Measurements from ENCODE around the gene POLH.

DNA sequence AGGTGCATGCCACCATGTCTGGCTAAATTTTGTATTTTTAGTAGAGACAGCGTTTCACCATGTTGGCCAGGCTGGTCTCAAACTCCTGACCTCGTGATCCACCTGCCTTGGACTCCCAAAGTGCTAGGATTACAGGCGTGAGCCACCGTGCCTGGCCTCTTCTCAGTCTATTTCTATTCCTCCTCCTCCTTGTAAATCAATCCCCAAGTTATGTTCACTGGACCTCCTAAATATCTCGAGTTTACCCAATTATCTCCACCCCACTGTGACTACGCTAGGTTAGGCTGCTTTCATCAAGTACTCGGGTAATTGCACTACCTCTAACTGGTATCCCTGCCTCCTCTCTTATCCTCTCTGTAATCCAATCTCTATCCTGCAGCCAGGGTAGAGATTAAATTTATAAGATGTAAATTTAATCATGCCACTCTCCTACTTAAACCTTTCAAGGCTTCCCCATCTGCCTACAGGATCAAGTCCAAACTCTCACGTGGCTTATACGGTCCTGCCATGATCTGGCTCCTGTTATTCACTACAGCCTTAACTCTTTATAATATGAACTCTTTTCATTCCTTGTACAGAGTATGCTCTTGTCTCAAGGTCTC lies 58.8 kb downstream of the POLH start:
- TF ChIP-seq CTCF (IDR thresholded peaks at IDR 0.05) (no peak), POLR2A (IDR thresholded peaks at IDR 0.05) (no peak)
